NCI-H446 (cell line): Measurements from ENCODE around the gene DPEP3.

Experiments
- DNase-seq, 2 experiments: peaks; one replicate each; lab custom pipeline; 2025; lab: John Stamatoyannopoulos, UW

Gene DPEP3

DNA sequence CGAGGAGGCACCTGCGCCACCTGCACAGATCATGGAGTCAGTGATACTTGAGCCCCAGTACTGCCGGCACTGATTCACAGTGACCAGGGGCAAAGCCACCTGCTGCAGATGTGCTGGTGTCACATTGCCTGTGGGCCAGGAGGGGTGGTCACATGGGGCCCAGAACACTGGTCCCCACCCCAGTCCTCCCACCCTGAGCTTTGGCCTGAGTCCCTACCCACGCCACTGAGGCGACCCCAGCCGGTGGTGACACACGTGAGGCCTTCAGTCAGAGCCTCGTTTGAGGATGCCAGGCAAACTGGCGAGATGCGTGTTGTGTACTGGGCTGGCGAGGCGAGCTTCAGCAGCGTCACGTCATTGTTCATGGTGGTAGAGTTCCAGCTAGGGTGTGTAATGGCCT is 50.1 kb downstream of the DPEP3 start:
- no peak for DNase-seq

DNA sequence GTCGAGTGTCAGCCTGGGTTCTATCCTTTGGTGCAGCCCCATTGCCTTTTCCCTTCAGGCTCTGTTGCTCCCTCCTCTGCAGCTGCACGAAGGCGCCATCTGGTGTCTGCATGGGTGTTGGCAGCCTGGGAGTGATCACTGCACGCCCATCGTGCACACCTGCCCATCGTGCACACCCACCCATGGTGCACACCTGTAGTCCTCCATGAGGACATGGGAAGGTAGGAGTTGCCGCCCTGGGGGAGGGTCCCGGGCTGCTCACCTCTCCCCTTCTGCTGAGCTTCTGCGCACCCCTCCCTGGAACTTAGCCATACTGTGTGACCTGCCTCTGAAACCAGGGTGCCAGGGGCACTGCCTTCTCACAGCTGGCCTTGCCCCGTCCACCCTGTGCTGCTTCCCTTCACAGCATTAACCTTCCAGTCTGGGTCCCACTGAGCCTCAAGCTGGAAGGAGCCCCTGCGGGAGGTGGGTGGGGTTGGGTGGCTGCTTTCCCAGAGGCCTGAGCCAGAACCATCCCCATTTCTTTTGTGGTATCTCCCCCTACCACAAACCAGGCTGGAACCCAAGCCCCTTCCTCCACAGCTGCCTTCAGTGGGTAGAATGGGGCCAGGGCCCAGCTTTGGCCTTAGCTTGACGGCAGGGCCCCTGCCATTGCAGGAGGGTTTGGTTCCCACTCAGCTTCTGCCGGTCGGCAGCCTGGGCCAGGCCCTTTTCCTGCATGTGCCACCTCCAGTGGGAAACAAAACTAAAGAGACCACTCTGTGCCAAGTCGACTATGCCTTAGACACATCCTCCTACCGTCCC is 51.5 kb downstream of the DPEP3 start:
- DNase-seq: peak in 1 of 2 experiments; percentile 57

DNA sequence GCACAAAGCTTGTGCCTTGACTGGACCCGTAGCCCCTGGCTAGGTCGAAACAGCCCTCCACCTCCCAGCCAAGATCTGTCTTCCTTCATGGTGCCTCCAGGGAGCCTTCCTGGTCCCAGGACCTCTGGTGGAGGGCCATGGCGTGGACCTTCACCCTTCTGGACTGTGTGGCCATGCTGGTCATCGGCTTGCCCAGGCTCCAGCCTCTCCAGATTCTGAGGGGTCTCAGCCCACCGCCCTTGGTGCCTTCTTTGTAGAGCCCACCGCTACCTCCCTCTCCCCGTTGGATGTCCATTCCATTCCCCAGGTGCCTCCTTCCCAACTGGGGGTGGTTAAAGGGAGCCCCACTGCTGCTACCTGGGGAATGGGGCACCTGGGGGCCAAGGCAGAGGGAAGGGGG is 52.2 kb downstream of the DPEP3 start:
- no peak for DNase-seq

DNA sequence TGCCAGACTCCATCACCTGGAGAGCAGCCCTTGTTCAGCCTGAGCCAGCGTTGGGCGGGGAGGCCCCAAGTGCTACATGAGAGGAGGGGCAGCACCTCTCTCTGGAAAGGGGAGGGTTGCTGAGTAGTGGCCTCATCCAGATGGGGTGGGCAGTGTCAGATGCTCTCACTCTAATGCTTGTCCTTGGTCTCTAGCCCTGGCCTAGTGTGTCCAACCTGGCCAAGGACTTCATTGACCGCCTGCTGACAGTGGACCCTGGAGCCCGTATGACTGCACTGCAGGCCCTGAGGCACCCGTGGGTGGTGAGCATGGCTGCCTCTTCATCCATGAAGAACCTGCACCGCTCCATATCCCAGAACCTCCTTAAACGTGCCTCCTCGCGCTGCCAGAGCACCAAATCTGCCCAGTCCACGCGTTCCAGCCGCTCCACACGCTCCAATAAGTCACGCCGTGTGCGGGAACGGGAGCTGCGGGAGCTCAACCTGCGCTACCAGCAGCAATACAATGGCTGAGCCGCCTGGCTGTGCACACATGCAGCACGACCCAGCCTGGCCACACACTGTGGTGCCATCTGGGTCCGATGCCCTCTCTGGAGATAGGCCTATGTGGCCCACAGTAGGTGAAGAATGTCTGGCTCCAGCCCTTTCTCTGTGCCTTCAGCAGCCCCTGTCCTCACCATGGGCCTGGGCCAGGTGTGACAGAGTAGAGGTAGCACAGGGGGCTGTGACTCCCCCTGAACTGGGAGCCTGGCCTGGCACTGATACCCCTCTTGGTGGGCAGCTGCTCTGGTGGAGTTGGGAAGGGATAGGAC is 53.0 kb downstream of the DPEP3 start:
- no peak for DNase-seq

DNA sequence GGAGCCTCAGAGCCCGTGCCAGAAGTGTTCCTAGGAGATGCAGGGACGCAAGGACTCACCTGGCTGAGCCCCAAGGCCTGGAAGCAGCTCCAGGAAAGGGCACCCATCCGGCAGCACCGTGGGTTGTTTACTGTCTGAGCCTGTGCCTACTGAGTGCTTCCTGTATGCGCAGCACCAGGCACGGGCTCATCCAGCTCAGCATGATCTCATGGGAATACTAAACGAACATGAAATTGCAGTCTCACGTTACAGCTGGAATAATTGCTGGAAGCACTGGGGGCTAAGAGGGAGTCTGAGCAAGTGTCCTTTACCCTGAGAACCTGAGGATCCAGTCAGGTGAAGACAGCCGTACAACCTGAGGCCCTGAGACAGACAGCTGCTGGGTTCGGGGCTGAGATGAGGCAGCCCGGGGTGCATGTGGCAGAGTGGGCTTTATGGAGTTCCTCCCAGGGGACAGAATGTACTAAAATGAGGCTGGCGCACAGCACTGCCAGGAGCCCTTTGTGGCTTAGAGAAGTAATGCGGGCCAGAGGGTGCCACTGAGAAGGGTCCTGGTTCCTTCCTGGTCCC is 54.0 kb downstream of the DPEP3 start:
- DNase-seq: no peak
